OCI-LY3 (cell line): ENCODE measurements around the gene TRABD2B.

ENCODE experiments used
- H2AFZ ChIP-seq: fragments of 200-600, 300-600 bp; shearing (Covaris generic); 2 replicates; pipeline ENCODE4 v1.6.0; 2014; ENCODE audit warnings: antibody characterized with exemption, low read depth, low read length
- H3K27ac ChIP-seq: fragments of 200-600, 300-600 bp; sonication (generic); 2 replicates; pipeline ENCODE4 v1.5.1; 2014; ENCODE audit warnings: mild to moderate bottlenecking, low read length, moderate library complexity, mixed read lengths
- H3K27me3 ChIP-seq: fragments of 200-600, 300-600 bp; sonication (generic); 2 replicates; pipeline ENCODE4 v1.6.1; 2014; ENCODE audit warnings: low read depth, low read length, mixed read lengths
- H3K36me3 ChIP-seq: fragments of 200-600, 300-600 bp; sonication (generic); replicated peaks from 2 replicates; pipeline ENCODE3; 2014; ENCODE audit warnings: low read depth, low read length, mixed read lengths
- H3K4me1 ChIP-seq: fragments of 300-600, 200-600 bp; sonication (generic); 2 replicates; pipeline ENCODE4 v1.6.1; 2014; ENCODE audit warnings: low read length, mixed read lengths
- H3K4me2 ChIP-seq: fragments of 200-600, 300-600 bp; sonication (generic); 2 replicates; pipeline ENCODE4 v1.6.1; 2014; ENCODE audit warnings: low read length, mixed read lengths
- H3K4me3 ChIP-seq: fragments of 300-600, 200-600 bp; sonication (generic); 2 replicates; pipeline ENCODE4 v1.5.1; 2014; ENCODE audit warnings: antibody characterized with exemption, mild to moderate bottlenecking, low read length, moderate library complexity
- H3K79me2 ChIP-seq: fragments of 300-600, 200-600 bp; shearing (Covaris generic); 2 replicates; pipeline ENCODE4 v1.6.1; 2014; ENCODE audit warnings: mild to moderate bottlenecking, low read length, mixed read lengths
- H3K9ac ChIP-seq: fragments of 300-600, 200-600 bp; shearing (Covaris generic); 2 replicates; pipeline ENCODE4 v1.6.0; 2014; ENCODE audit warnings: mild to moderate bottlenecking, low read length, moderate library complexity
- H3K9me3 ChIP-seq: fragments of 200-600, 300-600 bp; shearing (Covaris generic); 2 replicates; pipeline ENCODE4 v1.6.1; 2014; ENCODE audit warnings: low read length, mixed read lengths; ENCODE audit not compliant: insufficient read depth
- H4K20me1 ChIP-seq: fragments of 200-600, 300-600 bp; sonication (generic); 2 replicates; pipeline ENCODE4 v1.6.1; 2016; ENCODE audit warnings: low read length, mixed read lengths; ENCODE audit not compliant: insufficient read depth
- EZH2phosphoT487 ChIP-seq: fragments of 200-600 bp; shearing (Covaris generic); IDR thresholded peaks from 2 replicates; pipeline ENCODE4 v1.6.1; 2018; ENCODE audit warnings: antibody characterized with exemption, mixed run types, low read depth
- TF ChIP-seq, protein P1 (sequence below): fragments of 200-600, 300-600 bp; sonication (generic); IDR thresholded peaks from 2 replicates; pipeline ENCODE4 v1.5.1; 2014; ENCODE audit warnings: antibody characterized with exemption, low read length, low read depth

The TRABD2B gene

DNA sequence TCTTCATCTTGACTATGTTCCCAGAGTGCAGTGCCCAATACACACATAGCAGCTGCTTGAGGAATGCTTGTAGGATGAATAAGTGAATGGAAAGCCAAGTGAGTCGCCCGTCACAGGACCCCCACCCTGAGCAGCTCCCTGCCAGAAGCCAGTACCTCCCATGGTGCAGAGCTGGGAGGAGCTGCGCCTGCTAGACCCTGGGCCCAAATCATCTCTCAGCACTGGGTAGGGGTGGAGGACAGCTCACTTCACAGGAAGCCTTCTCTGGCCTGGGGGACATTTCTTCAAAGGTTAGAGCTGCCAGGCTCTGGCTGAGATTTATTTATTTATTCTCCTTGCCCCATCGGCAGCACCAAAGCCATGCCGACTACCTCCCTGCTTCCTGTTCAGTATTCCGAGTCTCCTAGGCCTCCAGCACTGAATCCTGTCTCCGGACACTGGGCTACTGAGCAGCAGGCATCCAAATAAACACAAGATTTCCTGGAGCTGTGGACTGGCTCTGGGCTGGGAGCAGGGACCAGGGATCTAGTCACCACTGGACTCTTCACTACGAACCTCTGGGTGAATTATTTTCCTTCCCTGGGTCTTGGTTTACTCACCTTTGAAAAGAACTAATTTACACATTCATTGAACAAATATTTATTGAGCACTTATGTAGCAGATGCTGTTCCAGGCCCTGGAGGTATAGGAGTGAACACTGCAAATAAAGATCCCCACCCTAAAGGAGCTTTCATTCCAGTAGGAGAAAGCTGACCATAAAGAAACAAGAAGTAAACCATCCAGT, 187.7 kb downstream of the TRABD2B start:
- no peak overlapping the region for H3K9ac ChIP-seq
- no peaks in the 10 kb centered on the region for H3K79me2 ChIP-seq
- no peaks in the 10 kb centered on the region for H3K36me3 ChIP-seq
- no peaks in the 10 kb centered on the region for H3K4me1 ChIP-seq
- H3K4me2 ChIP-seq: no peak overlapping the region
- H3K27me3 ChIP-seq: no peaks in the 10 kb centered on the region
- no peak overlapping the region for H3K4me3 ChIP-seq
- H2AFZ ChIP-seq: no peak overlapping the region
- H3K9me3 ChIP-seq: no peaks in the 10 kb centered on the region
- TF ChIP-seq, protein P1, sequence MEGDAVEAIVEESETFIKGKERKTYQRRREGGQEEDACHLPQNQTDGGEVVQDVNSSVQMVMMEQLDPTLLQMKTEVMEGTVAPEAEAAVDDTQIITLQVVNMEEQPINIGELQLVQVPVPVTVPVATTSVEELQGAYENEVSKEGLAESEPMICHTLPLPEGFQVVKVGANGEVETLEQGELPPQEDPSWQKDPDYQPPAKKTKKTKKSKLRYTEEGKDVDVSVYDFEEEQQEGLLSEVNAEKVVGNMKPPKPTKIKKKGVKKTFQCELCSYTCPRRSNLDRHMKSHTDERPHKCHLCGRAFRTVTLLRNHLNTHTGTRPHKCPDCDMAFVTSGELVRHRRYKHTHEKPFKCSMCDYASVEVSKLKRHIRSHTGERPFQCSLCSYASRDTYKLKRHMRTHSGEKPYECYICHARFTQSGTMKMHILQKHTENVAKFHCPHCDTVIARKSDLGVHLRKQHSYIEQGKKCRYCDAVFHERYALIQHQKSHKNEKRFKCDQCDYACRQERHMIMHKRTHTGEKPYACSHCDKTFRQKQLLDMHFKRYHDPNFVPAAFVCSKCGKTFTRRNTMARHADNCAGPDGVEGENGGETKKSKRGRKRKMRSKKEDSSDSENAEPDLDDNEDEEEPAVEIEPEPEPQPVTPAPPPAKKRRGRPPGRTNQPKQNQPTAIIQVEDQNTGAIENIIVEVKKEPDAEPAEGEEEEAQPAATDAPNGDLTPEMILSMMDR: no peak
- TF ChIP-seq EZH2phosphoT487: no peak
- H3K27ac ChIP-seq: no peak overlapping the region
- no peaks in the 10 kb centered on the region for H4K20me1 ChIP-seq

DNA sequence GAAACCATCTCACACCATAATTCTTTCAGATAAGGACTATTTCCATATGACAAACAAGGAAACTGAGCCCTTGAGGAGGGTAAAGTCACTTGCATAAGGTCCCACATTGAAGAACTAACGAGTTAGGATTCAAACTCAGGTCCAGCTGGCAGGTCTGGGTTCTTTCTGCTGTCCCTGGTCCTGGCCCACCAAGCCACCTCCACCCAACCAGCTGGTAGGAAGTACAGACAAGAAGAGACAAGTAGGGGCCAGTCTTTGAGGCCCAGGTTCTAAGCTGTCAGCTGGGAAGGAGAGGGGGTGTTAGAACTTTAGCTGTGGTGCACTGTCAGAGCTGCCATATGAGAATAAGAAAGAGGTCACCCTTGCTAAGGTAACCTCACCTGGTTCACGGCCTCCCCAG, 188.6 kb downstream of the TRABD2B start:
- Histone ChIP-seq H2AFZ (no peak overlapping the region), H3K9ac (no peak overlapping the region), H3K4me2 (no peak overlapping the region), H3K4me3 (no peak overlapping the region), H3K27me3 (no peaks in the 10 kb centered on the region), H3K9me3 (no peaks in the 10 kb centered on the region), H3K79me2 (no peaks in the 10 kb centered on the region), H3K36me3 (no peaks in the 10 kb centered on the region), H3K27ac (no peak overlapping the region), H3K4me1 (no peaks in the 10 kb centered on the region), H4K20me1 (no peaks in the 10 kb centered on the region)
- TF ChIP-seq EZH2phosphoT487: no peak
- TF ChIP-seq, protein P1: no peak

DNA sequence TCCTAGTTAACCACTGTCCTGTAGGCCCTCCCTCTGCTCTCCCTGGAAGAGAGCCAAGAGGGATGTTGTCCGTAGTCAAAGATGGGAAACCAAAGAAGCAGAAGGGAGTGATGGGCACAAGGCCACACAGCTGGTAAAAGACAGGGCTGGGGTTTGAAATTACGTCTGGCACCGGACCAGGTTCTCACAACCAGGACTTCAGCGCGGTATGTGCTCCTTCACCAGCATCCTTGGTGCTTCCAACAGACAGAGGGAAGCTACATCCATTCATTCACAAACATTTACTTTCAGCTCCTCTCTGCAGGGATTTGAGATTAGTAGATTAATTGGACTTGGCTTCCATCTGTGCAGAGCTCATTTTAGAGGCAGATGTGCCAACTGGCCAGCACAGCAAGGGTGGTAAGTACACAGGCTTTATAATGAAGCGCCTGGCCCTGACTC, 191.2 kb downstream of the TRABD2B start:
- Histone ChIP-seq H3K27me3 (no peaks in the 10 kb centered on the region), H3K4me2 (no peak overlapping the region), H3K27ac (no peak overlapping the region), H3K79me2 (no peaks in the 10 kb centered on the region), H3K9me3 (no peaks in the 10 kb centered on the region), H3K4me1 (no peaks in the 10 kb centered on the region), H3K36me3 (no peaks in the 10 kb centered on the region), H3K4me3 (no peak overlapping the region), H3K9ac (no peak overlapping the region), H4K20me1 (no peaks in the 10 kb centered on the region), H2AFZ (no peak overlapping the region)
- TF ChIP-seq, protein P1: no peak
- TF ChIP-seq EZH2phosphoT487: no peak

DNA sequence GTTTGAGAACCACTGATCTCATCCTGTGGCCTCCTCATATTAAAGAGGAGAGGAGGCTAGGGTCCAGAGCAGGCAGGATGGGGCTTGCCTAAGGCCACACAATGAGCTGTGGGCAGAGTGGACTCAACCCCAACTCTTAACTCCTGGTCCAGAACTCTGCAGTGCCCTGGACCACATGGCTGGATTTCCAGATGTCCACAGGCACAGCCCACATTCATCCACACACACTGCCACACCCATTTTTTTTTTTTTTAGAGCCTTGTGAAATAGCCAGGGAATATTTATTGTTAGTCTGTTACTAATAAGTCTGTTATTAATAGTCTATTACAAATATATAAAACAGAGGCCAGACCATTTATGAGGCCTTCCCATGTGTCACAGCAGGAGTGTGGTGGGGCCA, 192.2 kb downstream of the TRABD2B start:
- Histone ChIP-seq H3K4me1 (no peaks in the 10 kb centered on the region), H3K9ac (no peak overlapping the region), H3K4me2 (no peak overlapping the region), H3K36me3 (no peaks in the 10 kb centered on the region), H3K27me3 (no peaks in the 10 kb centered on the region), H3K9me3 (no peaks in the 10 kb centered on the region), H3K4me3 (no peak overlapping the region), H3K27ac (no peak overlapping the region), H4K20me1 (no peaks in the 10 kb centered on the region), H2AFZ (no peak overlapping the region), H3K79me2 (no peaks in the 10 kb centered on the region)
- TF ChIP-seq, protein P1: no peak
- TF ChIP-seq EZH2phosphoT487: no peak
